ENCODE data around the gene PLXNA4. TPM values are rescaled to one million over a fixed set of nuclear protein-coding genes. Genes with fewer than 3 reads are reported as not detected.
A peak's percentile ranks its signal among the peaks of the same experiment; 100 is the strongest.

Gene PLXNA4
- total and polyA plus RNA-seq, 2 donors from 2014 or later = 0.17 to 3.5 TPM

- Histone ChIP-seq H3K9ac (ENCODE audit: low read length in 3 of 3) (peak overlapping the region in 1 of 3 donors; percentile 45), H3K4me3 (ENCODE audit: low read length in 3 of 3) (peak overlapping the region; percentile 39 to 63 (median 46)), H3K36me3 (ENCODE audit: control insufficient read depth in 2 of 3, insufficient read depth in 3 of 3, low read length in 3 of 3) (no peaks in the 10 kb centered on the region), H3K9me3 (ENCODE audit: control insufficient read depth in 2 of 3, insufficient read depth in 1 of 3, low read length in 3 of 3) (no peaks in the 10 kb centered on the region), H3K4me1 (ENCODE audit: control insufficient read depth in 2 of 3, insufficient read depth in 2 of 3, low read depth in 1 of 3, low read length in 3 of 3) (peaks cover 0 to 14% (median 0%) of the 10 kb centered on the region in 3 donors), H3K27me3 (ENCODE audit: control insufficient read depth, insufficient read depth, low read length) (peaks cover 12% of the 10 kb centered on the region), H3K27ac (ENCODE audit: low read depth in 2 of 2, low read length in 2 of 2) (no peak overlapping the region)
- FAIRE-seq (no peak), DNase-seq (peak; percentile 59 to 84 (median 73))
- intact Hi-C loops (cut with DNase I) = no loop called here
- TF ChIP-seq CTCF (IDR thresholded peaks at IDR 0.05; ENCODE audit: borderline replicate concordance, extremely low read depth, insufficient read depth) = no peak
These were observed 770 bp downstream of the PLXNA4 start for GRCh38 chr7:132575419-132575981.

GRCh38 chr7:132574223-132574622, 2.0 kb downstream of the PLXNA4 start:
- intact Hi-C loops (cut with DNase I) = no loop called here
- Histone ChIP-seq H3K36me3 (ENCODE audit: control insufficient read depth in 2 of 3, insufficient read depth in 3 of 3, low read length in 3 of 3) (no peaks in the 10 kb centered on the region), H3K27me3 (ENCODE audit: control insufficient read depth, insufficient read depth, low read length) (peaks cover 12% of the 10 kb centered on the region), H3K4me1 (ENCODE audit: control insufficient read depth in 2 of 3, insufficient read depth in 2 of 3, low read depth in 1 of 3, low read length in 3 of 3) (peaks cover 0 to 14% (median 0%) of the 10 kb centered on the region in 3 donors), H3K4me3 (ENCODE audit: low read length in 3 of 3) (no peak overlapping the region), H3K9ac (ENCODE audit: low read length in 3 of 3) (no peak overlapping the region), H3K9me3 (ENCODE audit: control insufficient read depth in 2 of 3, insufficient read depth in 1 of 3, low read length in 3 of 3) (no peaks in the 10 kb centered on the region), H3K27ac (ENCODE audit: low read depth in 2 of 2, low read length in 2 of 2) (no peak overlapping the region)
- DNase-seq (no peak), FAIRE-seq (no peak)
- no peak for TF ChIP-seq CTCF (IDR thresholded peaks at IDR 0.05; ENCODE audit: borderline replicate concordance, extremely low read depth, insufficient read depth)

GRCh38 chr7:132573251-132573955, 2.9 kb downstream of the PLXNA4 start:
- Histone ChIP-seq H3K9me3 (ENCODE audit: control insufficient read depth in 2 of 3, insufficient read depth in 1 of 3, low read length in 3 of 3) (no peaks in the 10 kb centered on the region), H3K4me1 (ENCODE audit: control insufficient read depth in 2 of 3, insufficient read depth in 2 of 3, low read depth in 1 of 3, low read length in 3 of 3) (peaks cover 0 to 14% (median 0%) of the 10 kb centered on the region in 3 donors), H3K27ac (ENCODE audit: low read depth in 2 of 2, low read length in 2 of 2) (no peak overlapping the region), H3K4me3 (ENCODE audit: low read length in 3 of 3) (no peak overlapping the region), H3K27me3 (ENCODE audit: control insufficient read depth, insufficient read depth, low read length) (peaks cover 12% of the 10 kb centered on the region), H3K9ac (ENCODE audit: low read length in 3 of 3) (no peak overlapping the region), H3K36me3 (ENCODE audit: control insufficient read depth in 2 of 3, insufficient read depth in 3 of 3, low read length in 3 of 3) (no peaks in the 10 kb centered on the region)
- FAIRE-seq (no peak), DNase-seq (peak in 4 of 5 donors; percentile 51 to 73 (median 56))
- no peak for TF ChIP-seq CTCF (IDR thresholded peaks at IDR 0.05; ENCODE audit: borderline replicate concordance, extremely low read depth, insufficient read depth)
- intact Hi-C loops (cut with DNase I) = no loop called here
